Endothelial cell (in vitro differentiated cells): ENCODE data around the gene CXCL6. TPM values are rescaled to one million over a fixed set of nuclear protein-coding genes. Genes with fewer than 3 reads are reported as not detected.

Experiments used
- DNase-seq: peaks from one replicate; pipeline ENCODE4 v3.0.0; 2021; ENCODE audit warnings: low spot score
- H3K27ac Mint-ChIP-seq: one replicate; pipeline ENCODE4 v1.8.0; 2021; ENCODE audit warnings: mixed read lengths, inconsistent platforms; ENCODE audit not compliant: unreplicated experiment
- H3K27me3 Mint-ChIP-seq: one replicate; pipeline ENCODE4 v1.8.0; 2021; ENCODE audit warnings: mild to moderate bottlenecking, moderate library complexity, mixed read lengths, inconsistent platforms; ENCODE audit not compliant: unreplicated experiment
- H3K36me3 Mint-ChIP-seq: one replicate; pipeline ENCODE4 v1.8.0; 2021; ENCODE audit warnings: mild to moderate bottlenecking, low read depth, mixed read lengths, inconsistent platforms; ENCODE audit not compliant: unreplicated experiment
- H3K4me1 Mint-ChIP-seq: one replicate; pipeline ENCODE4 v1.8.0; 2021; ENCODE audit warnings: mild to moderate bottlenecking, mixed read lengths, inconsistent platforms; ENCODE audit not compliant: unreplicated experiment
- H3K4me3 Mint-ChIP-seq: one replicate; pipeline ENCODE4 v1.8.0; 2021; ENCODE audit warnings: mild to moderate bottlenecking, mixed read lengths, inconsistent platforms; ENCODE audit not compliant: unreplicated experiment
- H3K9me3 Mint-ChIP-seq: one replicate; pipeline ENCODE4 v1.8.0; 2021; ENCODE audit warnings: mixed read lengths, inconsistent platforms; ENCODE audit not compliant: unreplicated experiment
- CTCF ChIP-seq: fragments of 200-600 bp; sonication (generic); IDR thresholded peaks from one replicate; pipeline ENCODE4 v1.5.0; 2021; ENCODE audit warnings: antibody characterized with exemption; ENCODE audit not compliant: unreplicated experiment
- total RNA-seq: library from RNA; stranded (reverse); fragmentation: NEBNext Ultra II Directional; extraction: Animal tissue kit (Norgen Biotek cat#: 25700); gene quantifications from one replicate; pipeline ENCODE4 v1.2.1, GENCODE V29; 2021; ENCODE audit not compliant: unreplicated experiment

Gene CXCL6
- total RNA-seq, 1 donor from 2014 or later = 0.15 TPM

GRCh38 chr4:73859614-73860088 lies 23.2 kb downstream of the CXCL6 start:
- peaks cover 3% of the 10 kb centered on the region for H3K27me3 Mint-ChIP-seq
- no peaks in the 10 kb centered on the region for H3K9me3 Mint-ChIP-seq
- DNase-seq = no peak
- H3K27ac Mint-ChIP-seq = no peak overlapping the region
- TF ChIP-seq CTCF = no peak
- H3K4me3 Mint-ChIP-seq = no peak overlapping the region
- peaks cover 6% of the 10 kb centered on the region for H3K4me1 Mint-ChIP-seq
- no peaks in the 10 kb centered on the region for H3K36me3 Mint-ChIP-seq

GRCh38 chr4:73860181-73860580 lies 23.7 kb downstream of the CXCL6 start:
- peaks cover 6% of the 10 kb centered on the region for H3K4me1 Mint-ChIP-seq

GRCh38 chr4:73860917-73861316 lies 24.4 kb downstream of the CXCL6 start:
- Mint-ChIP-seq H3K36me3 (no peaks in the 10 kb centered on the region), H3K4me3 (no peak overlapping the region), H3K4me1 (no peaks in the 10 kb centered on the region), H3K9me3 (no peaks in the 10 kb centered on the region), H3K27ac (no peak overlapping the region), H3K27me3 (peaks cover 3% of the 10 kb centered on the region)
- no peak for DNase-seq
- no peak for TF ChIP-seq CTCF

More at GRCh38 chr4:73860181-73860580, 23.7 kb downstream of the CXCL6 start:
- no peak for TF ChIP-seq CTCF
- no peaks in the 10 kb centered on the region for H3K9me3 Mint-ChIP-seq
- no peaks in the 10 kb centered on the region for H3K36me3 Mint-ChIP-seq
- DNase-seq = no peak
- peaks cover 3% of the 10 kb centered on the region for H3K27me3 Mint-ChIP-seq
- no peak overlapping the region for H3K4me3 Mint-ChIP-seq
- no peak overlapping the region for H3K27ac Mint-ChIP-seq

- no peak overlapping the region for H3K27ac Mint-ChIP-seq
- peaks cover 3% of the 10 kb centered on the region for H3K27me3 Mint-ChIP-seq
- no peak for TF ChIP-seq CTCF
- H3K36me3 Mint-ChIP-seq = no peaks in the 10 kb centered on the region
- no peak for DNase-seq
- H3K4me1 Mint-ChIP-seq = no peaks in the 10 kb centered on the region
- H3K9me3 Mint-ChIP-seq = no peaks in the 10 kb centered on the region
- H3K4me3 Mint-ChIP-seq = no peak overlapping the region
These were observed 25.8 kb downstream of the CXCL6 start for GRCh38 chr4:73862322-73862721.

GRCh38 chr4:73864365-73864764 lies 27.9 kb downstream of the CXCL6 start:
- Mint-ChIP-seq H3K4me1 (peaks cover 11% of the 10 kb centered on the region), H3K4me3 (no peak overlapping the region), H3K27me3 (peaks cover 5% of the 10 kb centered on the region), H3K27ac (no peak overlapping the region), H3K36me3 (no peaks in the 10 kb centered on the region), H3K9me3 (no peaks in the 10 kb centered on the region)
- DNase-seq = no peak
- no peak for TF ChIP-seq CTCF
